Mucosa of gallbladder (tissue), 1 donor: ENCODE data around the gene CDX4. TPM values are rescaled to one million over a fixed set of nuclear protein-coding genes. Genes with fewer than 3 reads are reported as not detected.
"Not testable (repeated sequence)": the region's sequence is repeated elsewhere in the genome, so short reads cannot be mapped to it uniquely, and the experiment has no call there.

Source experiments
- DNase-seq: peaks from one replicate; pipeline ENCODE4 v3.0.0-alpha.2; 2020; ENCODE audit warnings: low spot score
- total RNA-seq: library from RNA; stranded (reverse); gene quantifications from one replicate; pipeline ENCODE4 v1.2.1, GENCODE V29; 2021
- donor health status: DM: no; HTN: no; CAD: no.

CDX4 gene, protein sequence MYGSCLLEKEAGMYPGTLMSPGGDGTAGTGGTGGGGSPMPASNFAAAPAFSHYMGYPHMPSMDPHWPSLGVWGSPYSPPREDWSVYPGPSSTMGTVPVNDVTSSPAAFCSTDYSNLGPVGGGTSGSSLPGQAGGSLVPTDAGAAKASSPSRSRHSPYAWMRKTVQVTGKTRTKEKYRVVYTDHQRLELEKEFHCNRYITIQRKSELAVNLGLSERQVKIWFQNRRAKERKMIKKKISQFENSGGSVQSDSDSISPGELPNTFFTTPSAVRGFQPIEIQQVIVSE
- not detected for total RNA-seq

DNA sequence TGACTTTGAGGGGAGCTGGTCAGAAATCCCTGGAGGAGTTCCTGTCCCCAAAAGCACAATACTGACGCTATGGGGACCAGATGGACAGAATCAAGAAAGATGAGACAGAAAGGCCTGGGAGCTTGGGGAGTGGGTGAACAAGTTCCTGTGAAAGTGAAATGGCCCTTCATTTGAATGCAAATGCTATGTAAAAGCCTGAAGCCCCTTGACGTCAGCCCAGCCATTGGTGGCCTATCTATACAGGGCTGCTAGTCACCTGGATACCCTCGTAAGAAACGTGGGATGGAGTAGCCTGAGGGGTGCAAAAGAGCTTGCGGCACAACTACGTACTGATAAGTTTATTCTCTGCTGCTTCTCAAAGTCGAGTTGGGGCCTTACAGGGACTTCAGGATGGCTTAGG lies at the start of gene CDX4:
TSS of gene CDX4 (plus strand) at position 223 of the 400 bp plus-strand sequence. CDS start 201 bp downstream, outside the sequence.
- no peak for DNase-seq

DNA sequence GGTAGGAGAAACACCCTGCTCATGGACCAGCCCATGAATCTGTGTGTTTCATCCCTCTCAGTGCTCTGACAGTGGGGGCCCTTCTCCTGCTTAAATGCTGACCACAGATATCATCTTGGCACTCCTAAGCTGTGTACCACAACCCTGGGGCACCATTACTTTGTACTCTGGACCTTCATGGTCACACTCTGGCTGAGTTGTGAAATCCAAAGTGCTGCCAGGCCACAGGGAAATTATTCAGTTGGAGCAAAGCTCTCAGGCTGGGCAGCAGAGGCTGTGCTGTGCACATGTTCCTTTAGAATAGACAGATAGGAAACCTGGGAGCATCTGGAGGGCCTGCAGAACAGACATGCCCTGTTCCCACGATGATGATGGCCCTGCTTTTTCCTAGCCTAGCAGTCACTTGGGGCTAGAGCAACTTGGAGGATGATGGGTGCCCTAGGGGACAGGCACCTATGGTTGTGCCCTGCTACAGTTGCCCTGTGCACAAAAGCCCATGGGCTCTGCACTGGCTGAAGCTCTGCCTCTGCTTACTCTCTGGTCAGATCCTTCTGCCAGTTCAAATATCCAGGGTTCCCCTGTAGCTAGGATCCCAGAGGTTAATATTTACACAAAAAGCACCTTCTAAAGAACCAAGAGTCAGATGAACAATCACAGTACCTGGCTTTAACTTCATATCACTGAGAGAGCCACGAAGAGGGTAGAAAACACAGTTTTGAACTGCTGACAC lies 48.5 kb upstream of the CDX4 start:
- DNase-seq = no peak

DNA sequence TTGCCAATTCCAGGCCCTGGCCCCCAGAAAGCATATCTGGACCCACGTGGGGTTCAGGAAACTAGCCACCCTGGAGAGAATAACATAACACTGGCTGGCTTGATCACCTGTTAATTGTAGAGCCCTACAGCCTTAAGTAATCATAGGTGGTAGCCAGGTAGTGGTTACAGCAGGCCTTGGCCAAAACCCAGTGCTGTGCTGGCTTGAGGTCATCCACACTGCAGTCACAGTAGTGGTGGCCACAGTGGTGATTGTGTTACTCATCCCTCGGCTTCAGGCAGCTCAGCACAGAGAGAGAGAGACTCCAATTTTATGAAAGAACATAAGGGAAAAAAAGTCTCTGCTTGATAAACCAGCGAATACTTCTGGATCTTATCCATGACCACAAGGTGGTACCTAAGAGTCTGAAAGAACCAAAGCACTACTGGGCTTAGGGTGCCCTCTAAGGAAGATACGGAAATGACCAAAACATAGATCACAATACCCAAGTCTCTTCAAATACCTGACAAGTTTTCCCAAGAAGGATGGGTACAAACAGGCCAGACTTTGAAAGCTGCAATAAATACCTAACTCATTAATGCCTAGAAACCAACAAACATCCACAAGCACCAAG lies 46.6 kb upstream of the CDX4 start:
- DNase-seq = no peak

DNA sequence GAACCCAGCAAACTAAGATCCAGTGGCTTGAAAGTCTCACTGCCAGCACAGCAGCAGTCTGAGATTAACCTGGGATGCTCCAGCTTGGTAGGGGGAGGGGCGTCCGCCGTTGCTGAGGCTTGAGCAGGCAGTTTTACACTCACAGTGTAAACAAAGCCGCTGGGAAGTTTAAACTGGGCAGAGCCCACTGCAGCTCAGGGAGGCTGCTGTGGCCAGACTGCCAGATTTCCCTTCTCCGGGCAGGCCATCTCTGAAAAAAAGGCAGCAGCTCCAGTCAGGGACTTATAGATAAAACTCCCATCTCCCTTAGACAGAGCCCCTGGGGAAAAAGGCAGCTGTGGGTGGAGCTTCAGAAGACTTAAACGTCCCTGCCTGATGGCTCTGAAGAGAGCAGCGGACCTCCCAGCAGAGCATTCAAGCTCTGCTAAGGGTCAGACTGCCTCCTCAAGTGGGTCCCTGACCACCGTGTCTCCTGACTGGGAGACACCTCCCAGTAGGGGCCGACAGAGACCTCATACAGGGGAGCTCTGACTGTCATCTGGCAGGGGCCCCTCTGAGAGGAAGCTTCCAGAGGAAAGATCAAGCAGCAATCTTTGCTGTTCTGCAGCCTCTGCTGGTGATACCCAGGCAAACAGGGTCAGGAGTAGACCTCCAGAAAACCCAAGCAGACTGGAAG lies 45.1 kb upstream of the CDX4 start:
- no peak for DNase-seq

DNA sequence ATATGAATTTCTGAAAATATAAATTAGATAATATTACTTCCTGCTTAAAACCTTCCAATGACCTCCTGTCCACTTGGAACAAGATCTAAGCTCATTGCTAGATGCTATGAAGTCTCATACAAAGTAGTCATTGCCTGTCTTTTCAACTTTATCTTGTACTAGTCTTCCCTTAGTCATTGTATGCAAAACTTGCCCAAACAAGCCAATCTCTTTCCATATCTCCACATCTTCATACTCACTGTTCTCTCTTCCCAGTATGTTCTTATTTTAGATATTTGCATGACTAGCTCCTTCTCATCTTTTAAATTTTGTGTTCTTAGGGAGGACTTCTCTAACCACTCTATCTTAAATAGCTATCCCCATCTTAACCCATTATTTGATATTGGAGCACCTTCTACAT lies 33.9 kb upstream of the CDX4 start:
- no peak for DNase-seq

DNA sequence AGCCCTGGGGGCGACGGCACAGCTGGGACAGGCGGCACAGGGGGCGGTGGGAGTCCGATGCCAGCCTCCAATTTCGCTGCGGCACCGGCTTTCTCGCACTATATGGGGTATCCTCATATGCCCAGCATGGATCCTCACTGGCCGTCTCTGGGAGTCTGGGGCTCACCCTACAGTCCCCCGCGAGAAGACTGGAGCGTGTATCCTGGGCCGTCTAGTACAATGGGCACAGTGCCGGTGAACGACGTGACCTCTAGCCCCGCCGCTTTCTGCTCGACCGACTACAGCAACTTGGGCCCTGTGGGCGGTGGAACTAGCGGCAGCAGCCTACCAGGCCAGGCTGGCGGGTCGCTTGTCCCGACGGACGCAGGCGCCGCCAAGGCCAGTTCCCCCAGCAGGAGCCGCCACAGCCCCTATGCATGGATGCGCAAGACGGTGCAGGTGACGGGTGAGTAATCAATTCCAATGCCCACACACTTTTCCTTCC lies 500 bp downstream of the CDX4 start:
- DNase-seq = no peak

DNA sequence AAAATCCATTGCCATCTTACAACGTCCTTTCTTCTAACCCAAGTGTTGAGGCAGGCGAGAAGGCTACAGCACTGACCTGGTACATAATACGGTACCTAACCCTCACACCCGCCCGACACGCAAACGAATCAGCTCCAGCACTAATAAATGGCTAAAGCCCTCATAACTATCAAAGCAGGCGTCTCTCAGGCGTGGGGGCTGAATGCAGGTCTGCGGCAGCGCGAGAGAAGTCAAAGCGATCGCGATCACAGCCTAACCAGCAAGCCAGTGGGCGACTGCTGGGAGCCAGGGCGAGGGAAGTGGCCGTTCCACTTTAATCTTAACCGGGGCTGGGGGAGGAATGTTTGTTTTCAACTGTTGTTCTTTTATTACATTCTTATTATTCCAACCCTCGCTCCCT lies 1.5 kb downstream of the CDX4 start:
- DNase-seq = no peak

DNA sequence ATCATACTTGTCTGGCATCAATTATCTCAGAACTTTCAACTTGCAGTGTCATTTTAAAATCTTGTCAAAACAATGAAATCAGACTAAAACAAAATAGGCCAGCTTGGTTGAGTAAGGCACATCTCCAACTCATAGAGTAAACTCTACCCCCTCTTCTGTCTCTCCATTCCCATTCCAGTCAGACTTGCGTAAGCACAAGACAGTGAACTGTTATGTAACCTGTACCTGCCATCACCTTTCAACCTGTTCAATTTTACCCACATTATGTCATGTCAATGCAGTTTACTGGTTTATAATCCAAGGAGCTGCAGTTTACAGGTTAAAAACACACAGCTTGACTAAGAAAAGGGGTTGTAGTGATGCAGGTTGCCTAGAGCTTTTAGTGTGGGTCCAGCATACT lies 8.3 kb downstream of the CDX4 start:
- DNase-seq = no peak

DNA sequence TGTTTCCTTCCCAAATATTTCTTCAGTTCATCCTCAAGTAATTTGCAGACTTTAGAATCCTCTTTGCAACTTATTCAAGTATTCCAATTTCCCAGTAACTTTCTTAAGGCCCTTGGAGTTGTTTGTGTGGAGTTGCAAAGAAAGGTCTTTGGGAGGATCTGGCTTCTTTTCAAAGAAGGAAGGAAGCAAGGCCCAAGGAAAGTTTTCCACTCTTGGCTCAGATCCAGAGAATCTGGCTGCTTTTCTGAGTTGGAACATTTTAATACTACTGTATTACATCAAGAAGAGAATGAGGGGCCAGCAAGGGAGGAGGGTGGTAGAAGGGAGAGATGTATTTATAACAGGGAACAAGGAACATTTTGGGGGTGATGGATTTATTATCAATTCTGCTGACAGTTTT lies 10.5 kb downstream of the CDX4 start:
- DNase-seq = no peak

DNA sequence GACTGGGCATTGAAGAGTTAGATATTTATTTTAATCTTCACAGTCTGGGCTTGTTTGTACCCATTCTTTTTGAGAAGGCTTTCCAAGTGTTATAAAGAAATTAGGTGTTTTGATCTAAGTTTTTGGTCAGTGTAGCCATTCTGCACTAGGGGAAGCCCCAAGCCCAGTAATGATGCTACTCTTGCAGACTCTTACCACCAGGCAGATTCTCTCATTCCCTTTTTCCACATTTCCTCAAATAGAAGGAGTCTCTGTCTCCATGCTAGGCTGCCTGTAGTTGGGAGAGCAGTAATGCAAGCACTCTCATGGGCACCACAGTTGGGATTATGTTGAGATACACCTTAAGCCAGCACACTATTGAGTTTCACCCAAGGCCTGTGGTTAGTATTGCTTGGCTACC lies 21.5 kb downstream of the CDX4 start:
- DNase-seq = no peak

DNA sequence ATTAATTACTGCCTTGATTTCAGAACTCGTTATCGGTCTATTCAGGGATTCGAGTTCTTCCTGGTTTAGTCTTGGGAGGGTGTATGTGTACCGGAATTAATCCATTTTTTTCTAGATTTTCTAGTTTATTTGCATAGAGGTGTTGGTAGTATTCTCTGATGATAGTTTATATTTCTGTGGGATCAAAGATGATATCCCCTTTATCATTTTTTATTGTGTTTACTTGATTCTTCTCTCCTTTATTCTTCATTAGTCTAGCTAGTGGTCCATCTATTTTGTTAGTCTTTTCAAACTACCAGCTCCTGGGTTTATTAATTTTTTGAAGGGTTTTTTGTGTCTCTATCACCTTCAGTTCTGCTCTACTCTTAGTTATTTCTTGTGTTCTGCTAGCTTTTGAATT lies 32.1 kb downstream of the CDX4 start:
- DNase-seq = no peak

DNA sequence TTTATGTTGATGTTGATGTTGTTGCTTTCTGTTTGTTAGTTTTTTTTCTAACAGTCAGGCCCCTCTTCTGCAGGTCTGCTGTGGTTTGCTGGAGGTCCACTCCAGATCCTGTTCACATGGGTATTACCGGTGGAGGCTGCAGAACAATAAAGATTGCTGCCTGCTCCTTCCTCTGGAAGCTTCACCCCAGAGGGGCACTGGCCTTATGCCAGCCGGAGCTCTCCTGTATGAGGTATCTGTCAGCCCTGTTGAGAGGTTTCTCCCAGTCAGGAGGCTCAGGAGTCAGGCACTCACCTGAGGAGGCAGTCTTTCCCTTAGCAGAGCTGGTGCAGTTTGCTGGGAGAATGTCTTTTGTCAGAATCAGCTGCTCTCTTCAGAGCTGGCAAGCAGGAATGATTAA lies 34.7 kb downstream of the CDX4 start:
- DNase-seq = no peak

DNA sequence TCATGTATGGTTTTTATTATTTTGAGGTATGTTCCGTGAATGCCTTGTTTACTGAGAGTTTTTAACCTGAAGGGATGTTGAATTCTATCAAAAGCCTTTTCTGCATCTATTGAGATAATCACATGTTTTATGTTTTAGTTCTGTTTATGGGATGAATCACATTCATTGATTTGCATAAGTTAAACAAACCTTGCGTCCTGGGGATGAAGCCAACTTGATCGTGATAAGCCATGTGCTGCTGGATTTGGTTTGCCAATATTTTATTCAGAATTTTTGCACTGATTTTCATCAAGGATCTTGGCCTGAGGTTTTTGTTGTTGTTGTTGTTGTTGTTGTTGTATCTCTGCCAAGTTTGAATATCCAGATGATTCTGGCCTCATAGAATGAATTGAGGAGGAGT lies 43.8 kb downstream of the CDX4 start:
- no peak for DNase-seq

DNA sequence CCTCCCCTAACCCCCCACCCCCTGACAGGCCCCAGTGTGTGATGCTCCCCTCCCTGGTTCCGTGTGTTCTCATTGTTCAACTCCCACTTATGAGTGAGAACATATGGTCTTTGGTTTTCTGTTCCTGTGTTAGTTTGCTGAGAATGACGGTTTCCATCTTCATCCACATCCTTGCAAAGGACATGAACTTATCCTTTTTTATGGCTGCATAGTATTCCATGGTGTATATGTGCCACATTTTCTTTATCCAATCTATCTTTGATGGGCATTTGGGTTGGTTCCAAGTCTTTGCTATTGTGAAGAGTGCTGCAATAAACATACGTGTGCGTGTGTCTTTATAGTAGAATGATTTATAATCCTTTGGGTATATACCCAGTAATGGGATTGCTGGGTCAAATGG lies 45.3 kb downstream of the CDX4 start:
- DNase-seq = not testable (repeated sequence)

Other genes starting within 250 kb of the CDX4 start
- 4.4 TPM for gene NAP1L2, start 232.2 kb upstream of the CDX4 start, total RNA-seq
- gene CHIC1, start 116.1 kb downstream of the CDX4 start, total RNA-seq = 13.6 TPM